ENCODE results near the gene NEO1.

The NEO1 gene

GRCh38 chr15:73030122-73030679, 22.1 kb upstream of the NEO1 start:
- no peak overlapping the region for H3K9ac ChIP-seq (ENCODE audit: low read length in 5 of 5)
- peaks cover 0 to 7% (median 0%) of the 10 kb centered on the region in 5 donors for H3K4me1 ChIP-seq (ENCODE audit: control insufficient read depth in 5 of 5, insufficient read depth in 5 of 5, low read length in 5 of 5)
- H3K9me3 ChIP-seq (ENCODE audit: control insufficient read depth in 5 of 5, low read length in 5 of 5), result no peaks in the 10 kb centered on the region
- no peak overlapping the region for H3K27ac ChIP-seq (ENCODE audit: low read depth, low read length)
- H3K27me3 ChIP-seq (ENCODE audit: control insufficient read depth in 5 of 5, insufficient read depth in 4 of 5, low read length in 5 of 5), result peaks cover 0 to 7% (median 4%) of the 10 kb centered on the region in 5 donors
- no peak overlapping the region for H3K4me3 ChIP-seq (ENCODE audit: low read depth in 1 of 5, low read length in 5 of 5)
- H3K36me3 ChIP-seq (ENCODE audit: control insufficient read depth in 5 of 5, insufficient read depth in 5 of 5, low read length in 5 of 5), result no peaks in the 10 kb centered on the region

- Histone ChIP-seq H3K27ac (ENCODE audit: low read depth, low read length) (no peak overlapping the region), H3K27me3 (ENCODE audit: control insufficient read depth in 5 of 5, insufficient read depth in 4 of 5, low read length in 5 of 5) (peaks cover 0 to 7% (median 4%) of the 10 kb centered on the region in 5 donors), H3K4me1 (ENCODE audit: control insufficient read depth in 5 of 5, insufficient read depth in 5 of 5, low read length in 5 of 5) (peaks cover 0 to 7% (median 0%) of the 10 kb centered on the region in 5 donors), H3K36me3 (ENCODE audit: control insufficient read depth in 5 of 5, insufficient read depth in 5 of 5, low read length in 5 of 5) (no peaks in the 10 kb centered on the region), H3K9me3 (ENCODE audit: control insufficient read depth in 5 of 5, low read length in 5 of 5) (no peaks in the 10 kb centered on the region), H3K4me3 (ENCODE audit: low read depth in 1 of 5, low read length in 5 of 5) (no peak overlapping the region), H3K9ac (ENCODE audit: low read length in 5 of 5) (no peak overlapping the region)
Measured at GRCh38 chr15:73031648-73032047, 20.6 kb upstream of the NEO1 start.

GRCh38 chr15:73033611-73034010, 18.7 kb upstream of the NEO1 start:
- no peak overlapping the region for H3K27ac ChIP-seq (ENCODE audit: low read depth, low read length)
- peaks cover 0 to 7% (median 0%) of the 10 kb centered on the region in 5 donors for H3K4me1 ChIP-seq (ENCODE audit: control insufficient read depth in 5 of 5, insufficient read depth in 5 of 5, low read length in 5 of 5)
- no peaks in the 10 kb centered on the region for H3K36me3 ChIP-seq (ENCODE audit: control insufficient read depth in 5 of 5, insufficient read depth in 5 of 5, low read length in 5 of 5)
- no peak overlapping the region for H3K4me3 ChIP-seq (ENCODE audit: low read depth in 1 of 5, low read length in 5 of 5)
- peaks cover 0 to 11% (median 4%) of the 10 kb centered on the region in 5 donors for H3K27me3 ChIP-seq (ENCODE audit: control insufficient read depth in 5 of 5, insufficient read depth in 4 of 5, low read length in 5 of 5)
- no peak overlapping the region for H3K9ac ChIP-seq (ENCODE audit: low read length in 5 of 5)
- no peaks in the 10 kb centered on the region for H3K9me3 ChIP-seq (ENCODE audit: control insufficient read depth in 5 of 5, low read length in 5 of 5)

- H3K27ac ChIP-seq (ENCODE audit: low read depth, low read length), result no peak overlapping the region
- H3K4me3 ChIP-seq (ENCODE audit: low read depth in 1 of 5, low read length in 5 of 5), result no peak overlapping the region
- H3K36me3 ChIP-seq (ENCODE audit: control insufficient read depth in 5 of 5, insufficient read depth in 5 of 5, low read length in 5 of 5), result no peaks in the 10 kb centered on the region
- H3K4me1 ChIP-seq (ENCODE audit: control insufficient read depth in 5 of 5, insufficient read depth in 5 of 5, low read length in 5 of 5), result peaks cover 0 to 2% (median 0%) of the 10 kb centered on the region in 5 donors
- no peaks in the 10 kb centered on the region for H3K9me3 ChIP-seq (ENCODE audit: control insufficient read depth in 5 of 5, low read length in 5 of 5)
- peaks cover 0 to 11% (median 4%) of the 10 kb centered on the region in 5 donors for H3K27me3 ChIP-seq (ENCODE audit: control insufficient read depth in 5 of 5, insufficient read depth in 4 of 5, low read length in 5 of 5)
- H3K9ac ChIP-seq (ENCODE audit: low read length in 5 of 5), result no peak overlapping the region
Measured at GRCh38 chr15:73034221-73034620, 18.0 kb upstream of the NEO1 start.

- no peak overlapping the region for H3K27ac ChIP-seq (ENCODE audit: low read depth, low read length)
- no peaks in the 10 kb centered on the region for H3K9me3 ChIP-seq (ENCODE audit: control insufficient read depth in 5 of 5, low read length in 5 of 5)
- peaks cover 0 to 11% (median 4%) of the 10 kb centered on the region in 5 donors for H3K27me3 ChIP-seq (ENCODE audit: control insufficient read depth in 5 of 5, insufficient read depth in 4 of 5, low read length in 5 of 5)
Measured at GRCh38 chr15:73035221-73035620, 17.0 kb upstream of the NEO1 start.

GRCh38 chr15:73038220-73038619, 14.0 kb upstream of the NEO1 start:
- Histone ChIP-seq H3K9ac (ENCODE audit: low read length in 5 of 5) (no peak overlapping the region), H3K27ac (ENCODE audit: low read depth, low read length) (no peak overlapping the region), H3K4me1 (ENCODE audit: control insufficient read depth in 5 of 5, insufficient read depth in 5 of 5, low read length in 5 of 5) (no peaks in the 10 kb centered on the region), H3K9me3 (ENCODE audit: control insufficient read depth in 5 of 5, low read length in 5 of 5) (no peaks in the 10 kb centered on the region), H3K27me3 (ENCODE audit: control insufficient read depth in 5 of 5, insufficient read depth in 4 of 5, low read length in 5 of 5) (peaks cover 0 to 5% (median 2%) of the 10 kb centered on the region in 5 donors), H3K4me3 (ENCODE audit: low read depth in 1 of 5, low read length in 5 of 5) (no peak overlapping the region), H3K36me3 (ENCODE audit: control insufficient read depth in 5 of 5, insufficient read depth in 5 of 5, low read length in 5 of 5) (no peaks in the 10 kb centered on the region)

More at GRCh38 chr15:73035221-73035620, 17.0 kb upstream of the NEO1 start:
- no peaks in the 10 kb centered on the region for H3K4me1 ChIP-seq (ENCODE audit: control insufficient read depth in 5 of 5, insufficient read depth in 5 of 5, low read length in 5 of 5)
- no peaks in the 10 kb centered on the region for H3K36me3 ChIP-seq (ENCODE audit: control insufficient read depth in 5 of 5, insufficient read depth in 5 of 5, low read length in 5 of 5)
- H3K4me3 ChIP-seq (ENCODE audit: low read depth in 1 of 5, low read length in 5 of 5), result no peak overlapping the region
- H3K9ac ChIP-seq (ENCODE audit: low read length in 5 of 5), result no peak overlapping the region

GRCh38 chr15:73046073-73046472, 6.2 kb upstream of the NEO1 start:
- no peaks in the 10 kb centered on the region for H3K9me3 ChIP-seq (ENCODE audit: control insufficient read depth in 5 of 5, low read length in 5 of 5)
- peaks cover 0 to 4% (median 3%) of the 10 kb centered on the region in 5 donors for H3K4me1 ChIP-seq (ENCODE audit: control insufficient read depth in 5 of 5, insufficient read depth in 5 of 5, low read length in 5 of 5)
- H3K36me3 ChIP-seq (ENCODE audit: control insufficient read depth in 5 of 5, insufficient read depth in 5 of 5, low read length in 5 of 5), result no peaks in the 10 kb centered on the region
- H3K27me3 ChIP-seq (ENCODE audit: control insufficient read depth in 5 of 5, insufficient read depth in 4 of 5, low read length in 5 of 5), result peaks cover 0 to 19% (median 3%) of the 10 kb centered on the region in 5 donors
- no peak overlapping the region for H3K27ac ChIP-seq (ENCODE audit: low read depth, low read length)
- no peak overlapping the region for H3K9ac ChIP-seq (ENCODE audit: low read length in 5 of 5)
- no peak overlapping the region for H3K4me3 ChIP-seq (ENCODE audit: low read depth in 1 of 5, low read length in 5 of 5)

- Histone ChIP-seq H3K4me3 (ENCODE audit: low read depth in 1 of 5, low read length in 5 of 5) (no peak overlapping the region), H3K27me3 (ENCODE audit: control insufficient read depth in 5 of 5, insufficient read depth in 4 of 5, low read length in 5 of 5) (peaks cover 0 to 13% (median 3%) of the 10 kb centered on the region in 5 donors)
Measured at GRCh38 chr15:73047882-73048281, 4.4 kb upstream of the NEO1 start.

GRCh38 chr15:73048624-73049295, 3.5 kb upstream of the NEO1 start:
- Histone ChIP-seq H3K27me3 (ENCODE audit: control insufficient read depth in 5 of 5, insufficient read depth in 4 of 5, low read length in 5 of 5) (peaks cover 0 to 13% (median 5%) of the 10 kb centered on the region in 5 donors), H3K4me1 (ENCODE audit: control insufficient read depth in 5 of 5, insufficient read depth in 5 of 5, low read length in 5 of 5) (peaks cover 0 to 21% (median 15%) of the 10 kb centered on the region in 5 donors), H3K36me3 (ENCODE audit: control insufficient read depth in 5 of 5, insufficient read depth in 5 of 5, low read length in 5 of 5) (no peaks in the 10 kb centered on the region), H3K27ac (ENCODE audit: low read depth, low read length) (no peak overlapping the region), H3K9me3 (ENCODE audit: control insufficient read depth in 5 of 5, low read length in 5 of 5) (no peaks in the 10 kb centered on the region), H3K4me3 (ENCODE audit: low read depth in 1 of 5, low read length in 5 of 5) (no peak overlapping the region), H3K9ac (ENCODE audit: low read length in 5 of 5) (no peak overlapping the region)

More at GRCh38 chr15:73047882-73048281, 4.4 kb upstream of the NEO1 start:
- no peaks in the 10 kb centered on the region for H3K9me3 ChIP-seq (ENCODE audit: control insufficient read depth in 5 of 5, low read length in 5 of 5)
- H3K27ac ChIP-seq (ENCODE audit: low read depth, low read length), result no peak overlapping the region
- no peaks in the 10 kb centered on the region for H3K36me3 ChIP-seq (ENCODE audit: control insufficient read depth in 5 of 5, insufficient read depth in 5 of 5, low read length in 5 of 5)
- H3K4me1 ChIP-seq (ENCODE audit: control insufficient read depth in 5 of 5, insufficient read depth in 5 of 5, low read length in 5 of 5), result peaks cover 0 to 12% (median 6%) of the 10 kb centered on the region in 5 donors
- H3K9ac ChIP-seq (ENCODE audit: low read length in 5 of 5), result no peak overlapping the region

- Histone ChIP-seq H3K9ac (ENCODE audit: low read length in 5 of 5) (no peak overlapping the region), H3K4me3 (ENCODE audit: low read depth in 1 of 5, low read length in 5 of 5) (no peak overlapping the region), H3K4me1 (ENCODE audit: control insufficient read depth in 5 of 5, insufficient read depth in 5 of 5, low read length in 5 of 5) (peaks cover 0 to 21% (median 16%) of the 10 kb centered on the region in 5 donors), H3K27ac (ENCODE audit: low read depth, low read length) (no peak overlapping the region), H3K36me3 (ENCODE audit: control insufficient read depth in 5 of 5, insufficient read depth in 5 of 5, low read length in 5 of 5) (no peaks in the 10 kb centered on the region), H3K27me3 (ENCODE audit: control insufficient read depth in 5 of 5, insufficient read depth in 4 of 5, low read length in 5 of 5) (peaks cover 0 to 13% (median 5%) of the 10 kb centered on the region in 5 donors), H3K9me3 (ENCODE audit: control insufficient read depth in 5 of 5, low read length in 5 of 5) (no peaks in the 10 kb centered on the region)
Measured at GRCh38 chr15:73049564-73050215, 2.6 kb upstream of the NEO1 start.
